Caco-2 (cell line): Measurements from ENCODE around the gene TSHZ3. TPM values are rescaled to one million over a fixed set of nuclear protein-coding genes. Genes with fewer than 3 reads are reported as not detected.

ENCODE experiments used
- BruUV-seq: library from RNA; stranded (reverse); fragments of 400-500 nt; replicated peaks from 2 replicates; lab custom pipeline; 2021; lab: Mats Ljungman, UMichigan
- CTCF ChIA-PET: fragments of 300-600 bp; sonication (Branson Sonifier 250); formaldehyde crosslinking; loops from one replicate; lab custom pipeline; 2022; ENCODE audit warnings: antibody characterized with exemption; lab: Charles Lee
- POLR2A ChIA-PET: fragments of 300-600 bp; sonication (Branson Sonifier 250); formaldehyde crosslinking; loops from one replicate; lab custom pipeline; 2022; ENCODE audit warnings: antibody characterized with exemption; lab: Charles Lee
- DNase-seq, 2 experiments: peaks; one replicate each; pipeline versions ENCODE4 v3.0.0 to v3.0.0-alpha.2; 2020 to 2022
- H3K27me3 ChIP-seq: replicated peaks from 2 replicates; pipeline ENCODE4 v1.6.0; 2011; ENCODE audit warnings: low read length; ENCODE audit not compliant: control insufficient read depth, insufficient read depth
- H3K36me3 ChIP-seq: 2 replicates; pipeline ENCODE4 v1.5.1; 2011; ENCODE audit warnings: low read length; ENCODE audit not compliant: control insufficient read depth, insufficient read depth
- H3K4me1 ChIP-seq: fragments of 250-450 bp; sonication (Bioruptor Pico); 2 replicates; pipeline ENCODE4 v1.5.1; 2020; ENCODE audit warnings: mild to moderate bottlenecking
- H3K4me3 ChIP-seq: 2 replicates; pipeline ENCODE4 v1.5.1; 2011; ENCODE audit warnings: low read depth, mild to moderate bottlenecking, control low read depth, low read length
- H3K9me3 ChIP-seq: fragments of 250-450 bp; sonication (Bioruptor Pico); 2 replicates; pipeline ENCODE4 v1.5.1; 2020; ENCODE audit warnings: mild to moderate bottlenecking, moderate library complexity
- H3K27ac Mint-ChIP-seq: one replicate; pipeline ENCODE4 v1.8.0; 2022; ENCODE audit warnings: mixed read lengths; ENCODE audit not compliant: unreplicated experiment
- H3K27me3 Mint-ChIP-seq: one replicate; pipeline ENCODE4 v1.8.0; 2022; ENCODE audit warnings: mixed read lengths; ENCODE audit not compliant: insufficient read depth, unreplicated experiment
- H3K36me3 Mint-ChIP-seq: one replicate; pipeline ENCODE4 v1.8.0; 2022; ENCODE audit warnings: mild to moderate bottlenecking, mixed read lengths; ENCODE audit not compliant: insufficient read depth, unreplicated experiment
- H3K4me1 Mint-ChIP-seq: one replicate; pipeline ENCODE4 v1.8.0; 2022; ENCODE audit warnings: low read depth, mixed read lengths; ENCODE audit not compliant: unreplicated experiment
- H3K4me3 Mint-ChIP-seq: one replicate; pipeline ENCODE4 v1.8.0; 2022; ENCODE audit warnings: mild to moderate bottlenecking, moderate library complexity, mixed read lengths; ENCODE audit not compliant: unreplicated experiment
- H3K9me3 Mint-ChIP-seq: one replicate; pipeline ENCODE4 v1.8.0; 2022; ENCODE audit warnings: mixed read lengths; ENCODE audit not compliant: unreplicated experiment
- intact Hi-C: fragments of 100-400 bp; cut with micrococcal nuclease; formaldehyde crosslinking; loops from one replicate; pipeline ENCODE4 v1.10.0; 2022; ENCODE audit not compliant: unreplicated experiment
- total RNA-seq: library from RNA; stranded (reverse); gene quantifications from 2 replicates; pipeline ENCODE4 v1.2.3, GENCODE V29; 2022
- TF ChIP-seq, protein P1 (sequence below), 2 experiments: fragments of 200-600 bp in 1 of 2; IDR thresholded peaks; 1 replicate in 1 of 2; 2 replicates in 1 of 2; pipeline versions ENCODE4 v1.5.1 to v1.8.0; 2011 to 2022; ENCODE audit warnings: antibody characterized with exemption in 1 of 2, control low read depth in 1 of 2, inconsistent platforms in 1 of 2, low read depth in 1 of 2, low read length in 1 of 2, mild to moderate bottlenecking in 1 of 2, moderate library complexity in 1 of 2; ENCODE audit not compliant: insufficient read depth in 1 of 2, severe bottlenecking in 1 of 2, unreplicated experiment in 1 of 2

TSHZ3 gene
- total RNA-seq, 1 experiment from 2014 or later: not detected

DNA sequence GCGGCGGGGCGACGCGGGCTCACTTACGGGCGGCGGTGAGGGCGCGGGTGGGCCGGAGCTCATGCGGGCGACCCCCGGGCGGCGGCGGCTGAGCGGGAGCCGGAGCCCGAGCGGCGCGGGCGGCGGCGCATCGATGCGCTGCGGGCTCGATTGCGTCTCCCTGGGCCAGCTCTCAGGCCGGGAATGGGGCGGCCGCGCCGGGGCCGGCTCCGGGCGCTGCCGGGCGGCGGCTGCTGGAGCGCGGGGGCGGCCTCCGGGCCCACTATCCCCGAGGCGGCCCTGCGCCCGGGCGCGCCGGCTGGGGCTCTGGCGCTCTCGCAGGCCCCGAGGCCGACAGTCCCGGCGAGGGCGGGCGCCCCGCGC lies 1.4 kb upstream of the TSHZ3 start:
- Mint-ChIP-seq H3K36me3 (no peaks in the 10 kb centered on the region), H3K4me3 (peak overlapping the region; percentile 71), H3K27ac (no peak overlapping the region), H3K4me1 (no peaks in the 10 kb centered on the region), H3K9me3 (no peaks in the 10 kb centered on the region), H3K27me3 (peaks cover 30% of the 10 kb centered on the region)
- H3K36me3 ChIP-seq: no peaks in the 10 kb centered on the region
- BruUV-seq: no TSS peak
- H3K4me1 ChIP-seq: no peaks in the 10 kb centered on the region
- ChIA-PET POLR2A (no interaction called here), CTCF (no interaction called here)
- peak in 1 of 2 experiments; percentile 41 for DNase-seq
- H3K27me3 ChIP-seq: no peaks in the 10 kb centered on the region; the same call in 1 of the 2 replicates
- TF ChIP-seq, protein P1, sequence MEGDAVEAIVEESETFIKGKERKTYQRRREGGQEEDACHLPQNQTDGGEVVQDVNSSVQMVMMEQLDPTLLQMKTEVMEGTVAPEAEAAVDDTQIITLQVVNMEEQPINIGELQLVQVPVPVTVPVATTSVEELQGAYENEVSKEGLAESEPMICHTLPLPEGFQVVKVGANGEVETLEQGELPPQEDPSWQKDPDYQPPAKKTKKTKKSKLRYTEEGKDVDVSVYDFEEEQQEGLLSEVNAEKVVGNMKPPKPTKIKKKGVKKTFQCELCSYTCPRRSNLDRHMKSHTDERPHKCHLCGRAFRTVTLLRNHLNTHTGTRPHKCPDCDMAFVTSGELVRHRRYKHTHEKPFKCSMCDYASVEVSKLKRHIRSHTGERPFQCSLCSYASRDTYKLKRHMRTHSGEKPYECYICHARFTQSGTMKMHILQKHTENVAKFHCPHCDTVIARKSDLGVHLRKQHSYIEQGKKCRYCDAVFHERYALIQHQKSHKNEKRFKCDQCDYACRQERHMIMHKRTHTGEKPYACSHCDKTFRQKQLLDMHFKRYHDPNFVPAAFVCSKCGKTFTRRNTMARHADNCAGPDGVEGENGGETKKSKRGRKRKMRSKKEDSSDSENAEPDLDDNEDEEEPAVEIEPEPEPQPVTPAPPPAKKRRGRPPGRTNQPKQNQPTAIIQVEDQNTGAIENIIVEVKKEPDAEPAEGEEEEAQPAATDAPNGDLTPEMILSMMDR (IDR thresholded peaks at IDR 0.05; ENCODE audit: insufficient read depth in 1 of 2, low read depth in 1 of 2, low read length in 1 of 2, severe bottlenecking in 1 of 2, unreplicated experiment in 1 of 2): no peak
- H3K4me3 ChIP-seq: peak overlapping the region; percentile 25
- intact Hi-C loops: no loop called here
- H3K9me3 ChIP-seq: no peaks in the 10 kb centered on the region

DNA sequence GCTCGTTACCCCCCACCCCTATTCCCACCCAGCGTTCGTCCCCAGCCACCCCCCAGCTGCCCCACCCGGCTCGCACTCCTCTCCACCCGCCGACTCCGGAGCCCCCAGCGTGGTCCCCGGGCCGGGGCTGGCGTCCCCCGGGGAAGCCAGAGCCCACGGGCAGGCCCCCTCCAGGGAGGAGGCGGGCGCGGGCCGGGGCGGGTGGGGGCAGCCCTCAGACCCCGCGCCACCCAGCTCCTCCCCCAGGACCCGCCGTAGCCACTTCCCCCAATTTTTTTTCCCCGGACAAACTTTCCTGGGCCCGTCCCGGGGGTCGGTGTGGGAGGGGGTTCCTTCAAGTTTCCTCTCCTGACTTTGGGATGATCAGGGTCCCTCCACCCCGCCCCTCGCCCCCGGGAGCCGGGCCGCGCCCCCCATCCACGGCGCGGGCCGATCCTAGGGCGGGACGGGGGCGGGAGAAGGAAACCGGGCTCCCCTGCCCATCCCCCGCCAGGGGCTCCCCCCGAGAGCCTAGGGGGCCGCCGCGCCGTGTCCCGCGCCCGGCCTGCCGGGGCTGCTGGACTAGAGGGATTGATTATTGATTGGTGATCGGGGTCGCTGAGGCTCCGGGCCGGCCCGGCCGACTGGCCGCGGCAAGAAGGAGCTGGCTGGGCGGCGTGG lies 927 bp upstream of the TSHZ3 start:
- Mint-ChIP-seq H3K4me3 (peak overlapping the region; percentile 71), H3K27me3 (peaks cover 29% of the 10 kb centered on the region), H3K27ac (no peak overlapping the region), H3K4me1 (no peaks in the 10 kb centered on the region), H3K36me3 (no peaks in the 10 kb centered on the region), H3K9me3 (no peaks in the 10 kb centered on the region)
- peak overlapping the region; percentile 25 for H3K4me3 ChIP-seq
- no peak for DNase-seq
- intact Hi-C loops: no loop called here
- no peaks in the 10 kb centered on the region for H3K36me3 ChIP-seq
- no peaks in the 10 kb centered on the region for H3K4me1 ChIP-seq
- no TSS peak for BruUV-seq
- no peaks in the 10 kb centered on the region for H3K9me3 ChIP-seq
- no peaks in the 10 kb centered on the region; the same call in 1 of the 2 replicates for H3K27me3 ChIP-seq
- CTCF ChIA-PET: no interaction called here
- POLR2A ChIA-PET: no interaction called here
- TF ChIP-seq, protein P1 (IDR thresholded peaks at IDR 0.05; ENCODE audit: insufficient read depth in 1 of 2, low read depth in 1 of 2, low read length in 1 of 2, severe bottlenecking in 1 of 2, unreplicated experiment in 1 of 2): no peak

DNA sequence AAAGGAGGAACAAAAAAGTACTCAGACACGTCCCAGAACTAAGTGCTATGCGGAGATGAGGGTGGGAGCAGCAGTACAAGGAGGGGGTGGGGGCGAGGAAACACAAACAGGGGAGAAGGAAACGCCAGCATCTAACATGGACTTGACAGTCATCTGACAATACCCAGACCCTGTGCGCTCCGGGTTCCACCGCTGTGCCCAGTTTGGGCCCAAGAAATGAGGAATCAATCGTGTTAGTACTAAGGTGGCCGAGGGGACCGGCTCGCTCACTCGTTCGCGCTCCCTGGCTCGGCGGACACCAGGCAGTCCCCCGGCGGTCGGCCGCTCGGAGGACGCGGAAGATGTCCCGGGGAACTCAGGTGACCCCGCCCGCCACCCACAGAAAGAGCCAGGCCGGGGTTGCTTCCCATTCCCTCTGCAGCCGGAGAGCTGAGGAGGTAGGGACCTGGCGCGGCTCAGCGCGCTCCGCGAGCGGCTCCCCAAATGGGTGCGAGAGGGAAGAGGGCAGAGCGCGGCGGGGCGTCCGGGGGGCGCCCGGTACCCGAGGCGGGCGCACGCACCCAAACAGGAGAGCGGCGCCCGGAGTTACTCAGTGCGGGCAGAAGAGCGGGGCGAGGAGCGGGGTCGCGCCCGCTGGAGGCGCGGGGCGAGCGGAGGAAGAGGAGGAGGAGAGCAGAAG lies 616 bp downstream of the TSHZ3 start:
- no peaks in the 10 kb centered on the region for H3K4me1 Mint-ChIP-seq
- no peaks in the 10 kb centered on the region; the same call in 1 of the 2 replicates for H3K27me3 ChIP-seq
- intact Hi-C loops: no loop called here
- no peaks in the 10 kb centered on the region for H3K36me3 Mint-ChIP-seq
- H3K4me3 Mint-ChIP-seq: peak overlapping the region; percentile 67
- no peak for DNase-seq
- no TSS peak for BruUV-seq
- H3K4me1 ChIP-seq: no peaks in the 10 kb centered on the region
- TF ChIP-seq, protein P1 (IDR thresholded peaks at IDR 0.05; ENCODE audit: insufficient read depth in 1 of 2, low read depth in 1 of 2, low read length in 1 of 2, severe bottlenecking in 1 of 2, unreplicated experiment in 1 of 2): no peak
- no peak overlapping the region for H3K27ac Mint-ChIP-seq
- no peaks in the 10 kb centered on the region for H3K9me3 Mint-ChIP-seq
- peaks cover 23% of the 10 kb centered on the region for H3K27me3 Mint-ChIP-seq
- POLR2A ChIA-PET: no interaction called here
- CTCF ChIA-PET: no interaction called here
- no peaks in the 10 kb centered on the region for H3K9me3 ChIP-seq
- no peaks in the 10 kb centered on the region for H3K36me3 ChIP-seq
- no peak overlapping the region; the same call in 1 of the 2 replicates for H3K4me3 ChIP-seq
